Measurements from ENCODE around the gene TCP1. TPM values are rescaled to one million over a fixed set of nuclear protein-coding genes. Genes with fewer than 3 reads are reported as not detected.

The TCP1 gene
- total and polyA plus RNA-seq, 2 of the 13 experiments (the other 11 are each of a cell fraction or from before 2014, with no cell fraction given): 116 to 553 TPM

DNA sequence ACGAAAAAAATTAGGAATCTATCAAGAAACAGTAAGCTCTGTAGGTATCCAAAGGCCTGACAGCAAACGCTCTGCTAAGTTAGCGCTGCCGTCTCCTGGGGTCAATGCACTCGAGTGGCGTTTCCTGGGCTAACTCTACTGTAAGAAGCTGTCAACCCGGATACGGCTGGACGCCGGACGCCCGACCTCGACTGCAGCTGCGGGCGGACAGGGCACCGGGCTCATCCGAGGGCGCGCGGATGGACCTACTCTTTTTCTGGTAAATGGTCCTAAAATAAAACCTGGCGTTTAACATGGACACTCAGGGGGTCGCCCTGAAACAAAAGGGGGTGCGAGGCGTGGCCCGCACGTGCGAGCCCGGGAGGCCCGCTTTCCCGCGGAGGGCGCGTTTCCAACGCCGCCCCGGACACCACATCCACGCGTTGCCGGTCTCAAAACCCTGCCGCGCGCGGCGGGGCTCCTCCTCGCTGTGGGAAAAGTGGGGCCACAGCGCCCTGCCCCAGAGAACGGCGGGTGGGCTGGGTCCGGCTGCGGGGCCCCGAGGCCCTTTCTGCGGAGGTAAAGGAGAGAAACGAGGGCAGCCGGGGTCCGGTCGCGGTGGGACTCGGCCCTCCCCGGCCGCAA, 537 bp downstream of the TCP1 start (continued):
- TF ChIP-seq PAWR (CRISPR knock-in tag; IDR thresholded peaks at IDR 0.05; ENCODE audit: borderline replicate concordance) (no peak), ZBTB8A (CRISPR knock-in tag; IDR thresholded peaks at IDR 0.05; ENCODE audit: borderline replicate concordance, low read depth) (no peak; the same call in 1 of the 2 replicates), ZNF75D (CRISPR knock-in tag; IDR thresholded peaks at IDR 0.05; ENCODE audit: borderline replicate concordance) (no peak), ZNF549 (CRISPR knock-in tag; IDR thresholded peaks at IDR 0.05) (no peak), ZNF546 (CRISPR knock-in tag; conservative IDR thresholded peaks at IDR 0.05) (no peak; the same call in 1 of the 2 replicates), IKZF4 (CRISPR knock-in tag; IDR thresholded peaks at IDR 0.05; ENCODE audit: borderline replicate concordance, low read depth, not compliant biosample characterization) (no peak), ZGPAT (CRISPR knock-in tag; IDR thresholded peaks at IDR 0.05) (no peak), ZNF883 (CRISPR knock-in tag; IDR thresholded peaks at IDR 0.05; ENCODE audit: not compliant biosample characterization) (no peak), MTA1 (CRISPR knock-in tag; IDR thresholded peaks at IDR 0.05; ENCODE audit: borderline replicate concordance) (no peak), GATA4 (IDR thresholded peaks at IDR 0.05; ENCODE audit: borderline replicate concordance, low read depth) (no peak), SIX4 (CRISPR knock-in tag; IDR thresholded peaks at IDR 0.05) (no peak), ZNF326 (CRISPR knock-in tag; IDR thresholded peaks at IDR 0.05; ENCODE audit: borderline replicate concordance) (no peak), EP300 (IDR thresholded peaks at IDR 0.05; ENCODE audit: low read depth in 2 of 2, low read length in 2 of 2) (no peak), EP300 (CRISPR knock-in tag; IDR thresholded peaks at IDR 0.05; ENCODE audit: borderline replicate concordance) (no peak), SAFB2 (CRISPR knock-in tag; IDR thresholded peaks at IDR 0.05; ENCODE audit: borderline replicate concordance, low read depth) (peak; percentile 3; the same call in 1 of the 2 replicates), ZNF777 (CRISPR knock-in tag; IDR thresholded peaks at IDR 0.05) (no peak), TEAD2 (CRISPR knock-in tag; IDR thresholded peaks at IDR 0.05) (no peak), NFRKB (IDR thresholded peaks at IDR 0.05) (no peak), HES4 (CRISPR knock-in tag; IDR thresholded peaks at IDR 0.05; ENCODE audit: borderline replicate concordance) (no peak), DPF2 (CRISPR knock-in tag; IDR thresholded peaks at IDR 0.05; ENCODE audit: borderline replicate concordance, low read depth) (no peak), NCOR1 (IDR thresholded peaks at IDR 0.05; ENCODE audit: borderline replicate concordance, low read length) (no peak), GABPB1 (CRISPR knock-in tag; IDR thresholded peaks at IDR 0.05) (no peak), SAP130 (CRISPR knock-in tag; IDR thresholded peaks at IDR 0.05; ENCODE audit: low read depth) (peak; percentile 78; the same call in 1 of the 2 replicates), ZFP36 (IDR thresholded peaks at IDR 0.05; ENCODE audit: borderline replicate concordance, low read depth, low read length, partially characterized antibody) (no peak)
- TF ChIP-seq, protein P1, sequence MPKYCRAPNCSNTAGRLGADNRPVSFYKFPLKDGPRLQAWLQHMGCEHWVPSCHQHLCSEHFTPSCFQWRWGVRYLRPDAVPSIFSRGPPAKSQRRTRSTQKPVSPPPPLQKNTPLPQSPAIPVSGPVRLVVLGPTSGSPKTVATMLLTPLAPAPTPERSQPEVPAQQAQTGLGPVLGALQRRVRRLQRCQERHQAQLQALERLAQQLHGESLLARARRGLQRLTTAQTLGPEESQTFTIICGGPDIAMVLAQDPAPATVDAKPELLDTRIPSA (CRISPR knock-in tag; IDR thresholded peaks at IDR 0.05; ENCODE audit: borderline replicate concordance): no peak
- TF ChIP-seq, protein P2, sequence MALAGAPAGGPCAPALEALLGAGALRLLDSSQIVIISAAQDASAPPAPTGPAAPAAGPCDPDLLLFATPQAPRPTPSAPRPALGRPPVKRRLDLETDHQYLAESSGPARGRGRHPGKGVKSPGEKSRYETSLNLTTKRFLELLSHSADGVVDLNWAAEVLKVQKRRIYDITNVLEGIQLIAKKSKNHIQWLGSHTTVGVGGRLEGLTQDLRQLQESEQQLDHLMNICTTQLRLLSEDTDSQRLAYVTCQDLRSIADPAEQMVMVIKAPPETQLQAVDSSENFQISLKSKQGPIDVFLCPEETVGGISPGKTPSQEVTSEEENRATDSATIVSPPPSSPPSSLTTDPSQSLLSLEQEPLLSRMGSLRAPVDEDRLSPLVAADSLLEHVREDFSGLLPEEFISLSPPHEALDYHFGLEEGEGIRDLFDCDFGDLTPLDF (CRISPR knock-in tag; IDR thresholded peaks at IDR 0.05): no peak
- TF ChIP-seq, protein P3, sequence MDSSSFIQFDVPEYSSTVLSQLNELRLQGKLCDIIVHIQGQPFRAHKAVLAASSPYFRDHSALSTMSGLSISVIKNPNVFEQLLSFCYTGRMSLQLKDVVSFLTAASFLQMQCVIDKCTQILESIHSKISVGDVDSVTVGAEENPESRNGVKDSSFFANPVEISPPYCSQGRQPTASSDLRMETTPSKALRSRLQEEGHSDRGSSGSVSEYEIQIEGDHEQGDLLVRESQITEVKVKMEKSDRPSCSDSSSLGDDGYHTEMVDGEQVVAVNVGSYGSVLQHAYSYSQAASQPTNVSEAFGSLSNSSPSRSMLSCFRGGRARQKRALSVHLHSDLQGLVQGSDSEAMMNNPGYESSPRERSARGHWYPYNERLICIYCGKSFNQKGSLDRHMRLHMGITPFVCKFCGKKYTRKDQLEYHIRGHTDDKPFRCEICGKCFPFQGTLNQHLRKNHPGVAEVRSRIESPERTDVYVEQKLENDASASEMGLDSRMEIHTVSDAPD (CRISPR knock-in tag; IDR thresholded peaks at IDR 0.05): no peak

Data from HepG2 (cell line).